GM23338 (cell line): ENCODE data around the gene USH1C. TPM values are rescaled to one million over a fixed set of nuclear protein-coding genes. Genes with fewer than 3 reads are reported as not detected.

Experiments used
- ATAC-seq: fragments of 200-7000 bp; cut with Tn5 transposase; 3 replicates; pipeline ENCODE4 v1.9.1; 2020
- DNase-seq: peaks from one replicate; pipeline ENCODE4 v3.0.0-alpha.2; 2015; ENCODE audit warnings: low spot score
- H2AFZ ChIP-seq: fragments of 200-600 bp; sonication (generic); 2 replicates; pipeline ENCODE4 v1.8.0; 2016; ENCODE audit warnings: antibody characterized with exemption, mild to moderate bottlenecking, moderate library complexity
- H3F3A ChIP-seq: fragments of 200-600 bp; sonication (generic); replicated peaks from 2 replicates; pipeline ENCODE4 v1.8.0; 2017; ENCODE audit warnings: antibody characterized with exemption, mixed run types, low read depth
- H3K27ac ChIP-seq: fragments of 200-600 bp; sonication (generic); 2 replicates; pipeline ENCODE4 v1.6.1; 2016; ENCODE audit warnings: low read depth
- H3K27me3 ChIP-seq: fragments of 200-600 bp; sonication (generic); 2 replicates; pipeline ENCODE4 v1.8.0; 2016; ENCODE audit warnings: mild to moderate bottlenecking, mixed run types, moderate library complexity; ENCODE audit not compliant: insufficient read depth
- H3K36me3 ChIP-seq: fragments of 200-600 bp; sonication (generic); 2 replicates; pipeline ENCODE4 v1.8.0; 2016; ENCODE audit warnings: mild to moderate bottlenecking; ENCODE audit not compliant: insufficient read depth
- H3K4me1 ChIP-seq: fragments of 200-600 bp; sonication (generic); 2 replicates; pipeline ENCODE4 v1.8.0; 2016; ENCODE audit warnings: mild to moderate bottlenecking, moderate library complexity; ENCODE audit not compliant: insufficient read depth
- H3K4me2 ChIP-seq: fragments of 200-600 bp; sonication (generic); 2 replicates; pipeline ENCODE4 v1.7.1; 2017; ENCODE audit warnings: mixed run types
- H3K4me3 ChIP-seq: fragments of 200-600 bp; sonication (generic); 2 replicates; pipeline ENCODE4 v1.6.1; 2016; ENCODE audit warnings: mixed run types
- H3K79me2 ChIP-seq: fragments of 200-600 bp; sonication (generic); replicated peaks from 2 replicates; pipeline ENCODE4 v1.8.0; 2017; ENCODE audit warnings: mild to moderate bottlenecking; ENCODE audit not compliant: insufficient read depth
- H3K9me2 ChIP-seq: fragments of 200-600 bp; sonication (generic); 2 replicates; pipeline ENCODE4 v1.8.0; 2017; ENCODE audit not compliant: insufficient read depth
- H4K20me1 ChIP-seq: fragments of 200-600 bp; sonication (generic); replicated peaks from 2 replicates; pipeline ENCODE4 v1.8.0; 2017; ENCODE audit warnings: mild to moderate bottlenecking; ENCODE audit not compliant: insufficient read depth
- H3K27ac Mint-ChIP-seq: 2 replicates; pipeline ENCODE4 v1.8.0; 2020; ENCODE audit warnings: inconsistent platforms, mild to moderate bottlenecking, moderate library complexity, mixed read lengths
- H3K27me3 Mint-ChIP-seq: 3 replicates; pipeline ENCODE4 v1.8.0; 2022; ENCODE audit warnings: low read depth, mild to moderate bottlenecking, moderate library complexity, mixed read lengths, inconsistent platforms; ENCODE audit not compliant: insufficient read depth, poor library complexity
- H3K36me3 Mint-ChIP-seq: 3 replicates; pipeline ENCODE4 v1.8.0; 2021; ENCODE audit warnings: low read depth, mild to moderate bottlenecking, inconsistent platforms, moderate library complexity, mixed read lengths
- H3K4me1 Mint-ChIP-seq: 3 replicates; pipeline ENCODE4 v1.8.0; 2020; ENCODE audit warnings: mild to moderate bottlenecking, inconsistent platforms, mixed read lengths
- H3K4me3 Mint-ChIP-seq: 3 replicates; pipeline ENCODE4 v1.8.0; 2021; ENCODE audit warnings: moderate library complexity, mild to moderate bottlenecking, inconsistent platforms, mixed read lengths
- H3K9me3 Mint-ChIP-seq: 3 replicates; pipeline ENCODE4 v1.8.0; 2020; ENCODE audit warnings: moderate library complexity, mild to moderate bottlenecking, inconsistent platforms, mixed read lengths
- CREB1 ChIP-seq: fragments of 250-450 bp; sonication (Bioruptor Pico); IDR thresholded peaks from 2 replicates; pipeline ENCODE4 v1.5.0; 2020; ENCODE audit warnings: low read depth, mild to moderate bottlenecking, moderate library complexity
- EZH2 ChIP-seq: fragments of 200-600 bp; sonication (generic); IDR thresholded peaks from one replicate; pipeline ENCODE4 v1.8.0; 2017; ENCODE audit warnings: antibody characterized with exemption, mild to moderate bottlenecking, low read depth; ENCODE audit not compliant: unreplicated experiment
- EZH2phosphoT487 ChIP-seq: fragments of 200-600 bp; sonication (generic); IDR thresholded peaks from one replicate; pipeline ENCODE4 v1.8.1; 2018; ENCODE audit warnings: antibody characterized with exemption; ENCODE audit not compliant: unreplicated experiment
- JUNB ChIP-seq: IDR thresholded peaks from one replicate; pipeline ENCODE4 v1.6.1; 2016; ENCODE audit warnings: antibody characterized with exemption; ENCODE audit not compliant: unreplicated experiment
- NANOG ChIP-seq: IDR thresholded peaks from 2 replicates; pipeline ENCODE4 v1.6.1; 2016; ENCODE audit warnings: antibody characterized with exemption, borderline replicate concordance
- STAT1 ChIP-seq: IDR thresholded peaks from one replicate; pipeline ENCODE4 v1.6.1; 2016; ENCODE audit warnings: antibody characterized with exemption; ENCODE audit not compliant: unreplicated experiment
- ZNF114 ChIP-seq: fragments of 250-450 bp; sonication (Bioruptor Pico); IDR thresholded peaks from 2 replicates; pipeline ENCODE4 v1.5.0; 2020; ENCODE audit warnings: mild to moderate bottlenecking, moderate library complexity
- ZNF331 ChIP-seq: fragments of 250-450 bp; sonication (Bioruptor Pico); IDR thresholded peaks from 2 replicates; pipeline ENCODE4 v1.5.0; 2020; ENCODE audit warnings: low read depth, mild to moderate bottlenecking, moderate library complexity
- polyA plus RNA-seq: library from polyadenylated mRNA; unstranded; fragments of >200 nt; fragmentation: Nextera tagmentation; extraction: Ambion mirVana; gene quantifications from 2 replicates; pipeline ENCODE4 v1.2.1, GENCODE V29; 2016
- total RNA-seq: library from RNA; depleted of rRNA; stranded (reverse); fragments of >200 nt; shearing (Covaris generic); gene quantifications from 2 replicates; pipeline ENCODE4 v1.2.3, GENCODE V29; 2014
- TF ChIP-seq, protein P1 (sequence below): IDR thresholded peaks from one replicate; pipeline ENCODE4 v1.6.1; 2018; ENCODE audit warnings: antibody characterized with exemption; ENCODE audit not compliant: unreplicated experiment
- TF ChIP-seq, protein P2 (sequence below): IDR thresholded peaks from 2 replicates; pipeline ENCODE4 v1.6.1; 2016; ENCODE audit warnings: antibody characterized with exemption

USH1C gene
- total and polyA plus RNA-seq, 2 experiments from 2014 or later: 1.3 to 1.8 TPM

DNA sequence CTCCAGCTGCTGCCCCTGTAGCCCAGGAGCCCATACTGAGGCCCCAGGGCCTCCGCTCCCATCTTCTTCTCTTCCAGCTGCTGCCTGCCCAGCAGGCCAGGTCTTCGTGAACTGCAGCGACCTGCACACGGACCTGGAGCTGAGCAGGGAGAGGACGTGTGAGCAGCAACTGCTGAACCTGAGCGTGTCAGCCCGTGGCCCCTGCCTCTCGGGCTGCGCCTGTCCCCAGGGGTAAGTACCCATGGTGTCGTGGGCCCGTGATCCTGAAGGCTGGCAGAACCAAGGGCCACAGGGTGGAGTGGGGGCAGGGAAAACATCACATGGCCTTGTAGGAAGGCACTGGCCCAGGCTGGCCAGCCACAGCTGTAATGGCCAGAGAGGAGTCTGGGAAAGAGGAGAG lies 34.1 kb upstream of the USH1C start:
- Histone ChIP-seq H3K27me3 (no peaks in the 10 kb centered on the region), H4K20me1 (no peaks in the 10 kb centered on the region), H3K4me2 (no peak overlapping the region), H3K27ac (no peak overlapping the region), H3F3A (no peaks in the 10 kb centered on the region), H3K4me3 (no peak overlapping the region), H3K9me2 (no peaks in the 10 kb centered on the region), H2AFZ (no peak overlapping the region), H3K36me3 (no peaks in the 10 kb centered on the region), H3K4me1 (no peaks in the 10 kb centered on the region), H3K79me2 (no peaks in the 10 kb centered on the region)
- ATAC-seq: no peak
- H3K4me1 Mint-ChIP-seq: peaks cover 20% of the 10 kb centered on the region
- no peaks in the 10 kb centered on the region for H3K36me3 Mint-ChIP-seq
- H3K9me3 Mint-ChIP-seq: no peaks in the 10 kb centered on the region
- no peak overlapping the region for H3K4me3 Mint-ChIP-seq
- H3K27me3 Mint-ChIP-seq: peaks cover 3% of the 10 kb centered on the region
- no peak for DNase-seq
- TF ChIP-seq NANOG (no peak), ZNF114 (CRISPR knock-in tag) (no peak)
- no peak overlapping the region for H3K27ac Mint-ChIP-seq

- no peaks in the 10 kb centered on the region for H4K20me1 ChIP-seq
- no peaks in the 10 kb centered on the region for H3F3A ChIP-seq
- peaks cover 3% of the 10 kb centered on the region for H3K27me3 Mint-ChIP-seq
- peaks cover 21% of the 10 kb centered on the region for H3K4me1 Mint-ChIP-seq
- H3K9me3 Mint-ChIP-seq: no peaks in the 10 kb centered on the region
- H3K36me3 ChIP-seq: no peaks in the 10 kb centered on the region
- H3K27ac ChIP-seq: no peak overlapping the region
- no peaks in the 10 kb centered on the region for H3K9me2 ChIP-seq
- H3K4me3 Mint-ChIP-seq: no peak overlapping the region
- no peaks in the 10 kb centered on the region for H3K27me3 ChIP-seq
- H3K27ac Mint-ChIP-seq: no peak overlapping the region
- no peak overlapping the region for H3K4me2 ChIP-seq
- H3K4me1 ChIP-seq: no peaks in the 10 kb centered on the region
- no peak for DNase-seq
- no peak overlapping the region for H2AFZ ChIP-seq
- H3K4me3 ChIP-seq: no peak overlapping the region
- H3K36me3 Mint-ChIP-seq: no peaks in the 10 kb centered on the region
- ATAC-seq: peak; percentile 49
- no peaks in the 10 kb centered on the region for H3K79me2 ChIP-seq
- no peak for TF ChIP-seq EZH2
- no peak for TF ChIP-seq ZNF331
- TF ChIP-seq STAT1: no peak
- TF ChIP-seq ZNF114 (CRISPR knock-in tag): no peak
- no peak for TF ChIP-seq NANOG
- TF ChIP-seq, protein P1, sequence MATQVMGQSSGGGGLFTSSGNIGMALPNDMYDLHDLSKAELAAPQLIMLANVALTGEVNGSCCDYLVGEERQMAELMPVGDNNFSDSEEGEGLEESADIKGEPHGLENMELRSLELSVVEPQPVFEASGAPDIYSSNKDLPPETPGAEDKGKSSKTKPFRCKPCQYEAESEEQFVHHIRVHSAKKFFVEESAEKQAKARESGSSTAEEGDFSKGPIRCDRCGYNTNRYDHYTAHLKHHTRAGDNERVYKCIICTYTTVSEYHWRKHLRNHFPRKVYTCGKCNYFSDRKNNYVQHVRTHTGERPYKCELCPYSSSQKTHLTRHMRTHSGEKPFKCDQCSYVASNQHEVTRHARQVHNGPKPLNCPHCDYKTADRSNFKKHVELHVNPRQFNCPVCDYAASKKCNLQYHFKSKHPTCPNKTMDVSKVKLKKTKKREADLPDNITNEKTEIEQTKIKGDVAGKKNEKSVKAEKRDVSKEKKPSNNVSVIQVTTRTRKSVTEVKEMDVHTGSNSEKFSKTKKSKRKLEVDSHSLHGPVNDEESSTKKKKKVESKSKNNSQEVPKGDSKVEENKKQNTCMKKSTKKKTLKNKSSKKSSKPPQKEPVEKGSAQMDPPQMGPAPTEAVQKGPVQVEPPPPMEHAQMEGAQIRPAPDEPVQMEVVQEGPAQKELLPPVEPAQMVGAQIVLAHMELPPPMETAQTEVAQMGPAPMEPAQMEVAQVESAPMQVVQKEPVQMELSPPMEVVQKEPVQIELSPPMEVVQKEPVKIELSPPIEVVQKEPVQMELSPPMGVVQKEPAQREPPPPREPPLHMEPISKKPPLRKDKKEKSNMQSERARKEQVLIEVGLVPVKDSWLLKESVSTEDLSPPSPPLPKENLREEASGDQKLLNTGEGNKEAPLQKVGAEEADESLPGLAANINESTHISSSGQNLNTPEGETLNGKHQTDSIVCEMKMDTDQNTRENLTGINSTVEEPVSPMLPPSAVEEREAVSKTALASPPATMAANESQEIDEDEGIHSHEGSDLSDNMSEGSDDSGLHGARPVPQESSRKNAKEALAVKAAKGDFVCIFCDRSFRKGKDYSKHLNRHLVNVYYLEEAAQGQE: no peak
- no peak for TF ChIP-seq CREB1 (CRISPR knock-in tag)
- TF ChIP-seq EZH2phosphoT487: no peak
- TF ChIP-seq, protein P2, sequence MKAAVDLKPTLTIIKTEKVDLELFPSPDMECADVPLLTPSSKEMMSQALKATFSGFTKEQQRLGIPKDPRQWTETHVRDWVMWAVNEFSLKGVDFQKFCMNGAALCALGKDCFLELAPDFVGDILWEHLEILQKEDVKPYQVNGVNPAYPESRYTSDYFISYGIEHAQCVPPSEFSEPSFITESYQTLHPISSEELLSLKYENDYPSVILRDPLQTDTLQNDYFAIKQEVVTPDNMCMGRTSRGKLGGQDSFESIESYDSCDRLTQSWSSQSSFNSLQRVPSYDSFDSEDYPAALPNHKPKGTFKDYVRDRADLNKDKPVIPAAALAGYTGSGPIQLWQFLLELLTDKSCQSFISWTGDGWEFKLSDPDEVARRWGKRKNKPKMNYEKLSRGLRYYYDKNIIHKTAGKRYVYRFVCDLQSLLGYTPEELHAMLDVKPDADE: no peak
- TF ChIP-seq JUNB: no peak
Measured at GRCh38 chr11:17575431-17576425, 31.5 kb upstream of the USH1C start.
